Measurements from ENCODE around the gene RASSF6. TPM values are rescaled to one million over a fixed set of nuclear protein-coding genes. Genes with fewer than 3 reads are reported as not detected.

The RASSF6 gene
- total RNA-seq, 1 experiment from 2014 or later, result 1.1 TPM

DNA sequence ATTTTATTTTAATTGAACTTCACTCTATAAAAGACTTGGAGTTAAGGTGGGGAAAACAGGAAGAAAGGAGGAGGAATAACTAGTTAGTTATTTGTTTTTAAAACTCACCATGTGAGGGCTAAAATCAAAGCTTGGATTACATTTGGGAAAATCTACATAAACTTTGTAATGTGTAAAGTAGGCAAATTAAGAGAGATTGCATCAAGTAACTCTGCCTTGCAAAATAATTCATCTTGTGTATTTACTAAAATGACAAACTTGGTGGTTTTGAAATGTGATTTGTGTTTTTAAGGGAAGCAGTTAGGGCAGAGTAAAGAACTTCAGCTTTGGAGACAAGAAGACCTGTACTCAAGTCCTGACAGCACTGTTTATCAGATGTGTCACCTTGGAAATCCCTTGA, 43.3 kb upstream of the RASSF6 start:
- H3F3A ChIP-seq (ENCODE audit: low read length, unreplicated experiment), result peaks cover 6% of the 10 kb centered on the region
- no peaks in the 10 kb centered on the region for H4K20me1 ChIP-seq (ENCODE audit: low read length)
- H3K79me2 ChIP-seq (ENCODE audit: low read length), result no peaks in the 10 kb centered on the region
- no peak overlapping the region for H3K4me3 ChIP-seq (ENCODE audit: low read length)
- no peaks in the 10 kb centered on the region for H3K27me3 ChIP-seq (ENCODE audit: low read length)
- peak overlapping the region; percentile 49 for H3K9ac ChIP-seq (ENCODE audit: low read length)
- DNase-seq, result no peak
- no peaks in the 10 kb centered on the region for H3K36me3 ChIP-seq (ENCODE audit: low read depth, low read length)
- peaks cover 40% of the 10 kb centered on the region for H3K4me1 ChIP-seq (ENCODE audit: insufficient read depth, low read length)
- ChIA-PET CTCF (interaction anchor here (0.6 to 1.2 kb wide), 2 partner anchors 118 to 471 kb away, joined by 4 to 5 read pairs; no protein-coding TSS in a partner anchor), POLR2A (ENCODE audit: unreplicated experiment) (interaction anchor here (0.6 to 0.7 kb wide), 3 partner anchors 19 to 207 kb away, joined by 3 read pairs; no protein-coding TSS in a partner anchor)
- BruUV-seq (replicated peaks), result no TSS peak
- intact Hi-C loops (cut with micrococcal nuclease), result loop anchor here (5.0 kb wide), 2 partner anchors 44 to 374 kb away; partner anchors contain the start of gene CXCL3
- H3K27ac ChIP-seq (ENCODE audit: low read length), result peak overlapping the region; percentile 75
- no peak overlapping the region for H3K4me2 ChIP-seq (ENCODE audit: low read length)
- no peak for ATAC-seq
- H3K9me3 ChIP-seq (ENCODE audit: low read length), result no peaks in the 10 kb centered on the region
- H3K9me2 ChIP-seq (replicated peaks; ENCODE audit: low read length), result no peaks in the 10 kb centered on the region
- H2AFZ ChIP-seq (ENCODE audit: low read length), result no peak overlapping the region
- TF ChIP-seq EZH2 (IDR thresholded peaks at IDR 0.05; ENCODE audit: low read length, unreplicated experiment) (no peak), CTCF (conservative IDR thresholded peaks at IDR 0.05; ENCODE audit: low read depth, low read length) (no peak), EZH2phosphoT487 (IDR thresholded peaks at IDR 0.05; ENCODE audit: borderline replicate concordance, low read length) (no peak)

DNA sequence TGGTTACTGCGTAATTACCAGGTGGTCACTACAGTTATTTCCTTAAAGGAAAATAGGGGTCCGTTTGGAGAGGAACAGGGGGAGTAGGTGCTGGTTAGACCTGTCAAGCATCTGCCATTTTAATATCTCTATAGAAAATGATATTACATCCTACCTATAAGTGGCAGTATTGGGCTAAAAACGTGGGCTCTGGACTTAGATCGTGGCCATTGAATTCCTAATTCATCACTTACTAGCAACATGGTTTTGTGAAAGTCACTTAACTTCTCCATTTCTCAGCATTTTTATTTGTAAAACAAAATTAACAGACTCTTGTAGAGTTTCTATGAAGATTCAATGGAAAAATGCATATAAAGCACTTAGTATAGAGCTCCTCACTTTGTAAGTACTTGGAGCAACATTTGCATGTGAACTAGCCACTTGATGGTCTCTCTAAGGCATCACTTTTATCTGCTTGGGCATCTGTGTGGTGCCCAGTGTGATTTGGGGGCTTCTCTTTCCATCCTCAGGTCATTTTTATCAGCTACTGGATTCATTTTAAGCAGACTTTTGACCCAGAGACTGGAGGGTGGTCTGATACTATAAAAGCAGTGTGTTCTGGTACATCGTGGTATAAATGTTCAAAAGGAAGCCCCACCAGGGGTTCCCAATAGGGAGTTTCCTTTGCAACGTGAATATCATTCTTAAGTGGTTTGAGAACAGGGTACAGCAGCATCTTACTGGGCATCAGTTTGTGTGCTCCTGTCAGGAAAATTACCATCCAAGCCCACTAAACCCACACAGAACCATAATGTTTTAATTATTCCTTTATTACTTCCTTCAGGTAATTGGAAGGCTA, 42.7 kb upstream of the RASSF6 start:
- H3K9me2 ChIP-seq (replicated peaks; ENCODE audit: low read length), result no peaks in the 10 kb centered on the region
- BruUV-seq (replicated peaks), result no TSS peak
- peaks cover 6% of the 10 kb centered on the region for H3F3A ChIP-seq (ENCODE audit: low read length, unreplicated experiment)
- peak; percentile 91 for DNase-seq
- H3K9ac ChIP-seq (ENCODE audit: low read length), result peak overlapping the region; percentile 49
- H3K79me2 ChIP-seq (ENCODE audit: low read length), result no peaks in the 10 kb centered on the region
- no peaks in the 10 kb centered on the region for H3K9me3 ChIP-seq (ENCODE audit: low read length)
- H2AFZ ChIP-seq (ENCODE audit: low read length), result peak overlapping the region; percentile 51
- no peak overlapping the region for H3K4me2 ChIP-seq (ENCODE audit: low read length)
- H3K27me3 ChIP-seq (ENCODE audit: low read length), result no peaks in the 10 kb centered on the region
- H3K27ac ChIP-seq (ENCODE audit: low read length), result peak overlapping the region; percentile 75
- TF ChIP-seq CTCF (conservative IDR thresholded peaks at IDR 0.05; ENCODE audit: low read depth, low read length) (peak; percentile 91), EZH2 (IDR thresholded peaks at IDR 0.05; ENCODE audit: low read length, unreplicated experiment) (no peak), EZH2phosphoT487 (IDR thresholded peaks at IDR 0.05; ENCODE audit: borderline replicate concordance, low read length) (no peak)
- CTCF ChIA-PET, result interaction anchor here (0.6 to 1.8 kb wide), 3 partner anchors 119 to 472 kb away, joined by 4 to 7 read pairs (median 5); no protein-coding TSS in a partner anchor
- no peak overlapping the region for H3K4me3 ChIP-seq (ENCODE audit: low read length)
- no peaks in the 10 kb centered on the region for H4K20me1 ChIP-seq (ENCODE audit: low read length)
- POLR2A ChIA-PET (ENCODE audit: unreplicated experiment), result interaction anchor here (0.6 to 0.7 kb wide), 2 partner anchors 20 to 275 kb away, joined by 3 to 6 read pairs; no protein-coding TSS in a partner anchor
- peak; percentile 82 for ATAC-seq
- H3K36me3 ChIP-seq (ENCODE audit: low read depth, low read length), result no peaks in the 10 kb centered on the region
- peaks cover 40% of the 10 kb centered on the region for H3K4me1 ChIP-seq (ENCODE audit: insufficient read depth, low read length)
- intact Hi-C loops (cut with micrococcal nuclease), result loop anchor here (1.0 to 5.0 kb wide), 8 partner anchors 44 to 471 kb away; partner anchors contain the start of gene CXCL3

All from PC-3 (cell line).